ENCODE data around the gene ZC3H14. TPM values are rescaled to one million over a fixed set of nuclear protein-coding genes. Genes with fewer than 3 reads are reported as not detected.

The ZC3H14 gene
- total and polyA plus RNA-seq, 12 donors = 24.5 to 49.4 (median 38.0) TPM

GRCh38 chr14:88542857-88543795 lies 19.7 kb upstream of the ZC3H14 start:
- TF ChIP-seq, protein P1, sequence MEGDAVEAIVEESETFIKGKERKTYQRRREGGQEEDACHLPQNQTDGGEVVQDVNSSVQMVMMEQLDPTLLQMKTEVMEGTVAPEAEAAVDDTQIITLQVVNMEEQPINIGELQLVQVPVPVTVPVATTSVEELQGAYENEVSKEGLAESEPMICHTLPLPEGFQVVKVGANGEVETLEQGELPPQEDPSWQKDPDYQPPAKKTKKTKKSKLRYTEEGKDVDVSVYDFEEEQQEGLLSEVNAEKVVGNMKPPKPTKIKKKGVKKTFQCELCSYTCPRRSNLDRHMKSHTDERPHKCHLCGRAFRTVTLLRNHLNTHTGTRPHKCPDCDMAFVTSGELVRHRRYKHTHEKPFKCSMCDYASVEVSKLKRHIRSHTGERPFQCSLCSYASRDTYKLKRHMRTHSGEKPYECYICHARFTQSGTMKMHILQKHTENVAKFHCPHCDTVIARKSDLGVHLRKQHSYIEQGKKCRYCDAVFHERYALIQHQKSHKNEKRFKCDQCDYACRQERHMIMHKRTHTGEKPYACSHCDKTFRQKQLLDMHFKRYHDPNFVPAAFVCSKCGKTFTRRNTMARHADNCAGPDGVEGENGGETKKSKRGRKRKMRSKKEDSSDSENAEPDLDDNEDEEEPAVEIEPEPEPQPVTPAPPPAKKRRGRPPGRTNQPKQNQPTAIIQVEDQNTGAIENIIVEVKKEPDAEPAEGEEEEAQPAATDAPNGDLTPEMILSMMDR (IDR thresholded peaks at IDR 0.05) = no peak
- no peaks in the 10 kb centered on the region for H3K9me3 ChIP-seq
- DNase-seq = no peak
- intact Hi-C loops (cut with DNase I) = loop anchor here in 1 of 10 donors (10.0 kb wide), 1 partner anchor 48 kb away; no protein-coding TSS in a partner anchor
- H3K36me3 ChIP-seq = peaks cover 0 to 61% (median 8%) of the 10 kb centered on the region in 9 donors
- H3K27me3 ChIP-seq = no peaks in the 10 kb centered on the region
- no peak overlapping the region for H3K4me3 ChIP-seq
- no peak for ATAC-seq
- no peak overlapping the region for H3K27ac ChIP-seq
- peaks cover 0 to 65% (median 50%) of the 10 kb centered on the region in 9 donors for H3K4me1 ChIP-seq
- 89 to 90% methylated on average over 6 of the region's 6 CpGs for WGBS, 2 donors

GRCh38 chr14:88545256-88545655 lies 17.6 kb upstream of the ZC3H14 start:
- TF ChIP-seq, protein P1 (IDR thresholded peaks at IDR 0.05) = no peak
- H3K9me3 ChIP-seq = no peaks in the 10 kb centered on the region
- peaks cover 0 to 76% (median 8%) of the 10 kb centered on the region in 9 donors for H3K36me3 ChIP-seq
- 89 to 90% methylated on average over 3 of the region's 3 CpGs for whole genome bisulfite sequencing, 2 donors
- no peak overlapping the region for H3K4me3 ChIP-seq
- DNase-seq = no peak
- H3K4me1 ChIP-seq = peaks cover 0 to 68% (median 41%) of the 10 kb centered on the region in 9 donors
- intact Hi-C loops (cut with DNase I) = loop anchor here in 1 of 10 donors (10.0 kb wide), 1 partner anchor 50 kb away; no protein-coding TSS in a partner anchor
- no peak overlapping the region for H3K27ac ChIP-seq
- H3K27me3 ChIP-seq = no peaks in the 10 kb centered on the region
- ATAC-seq = no peak

DNA sequence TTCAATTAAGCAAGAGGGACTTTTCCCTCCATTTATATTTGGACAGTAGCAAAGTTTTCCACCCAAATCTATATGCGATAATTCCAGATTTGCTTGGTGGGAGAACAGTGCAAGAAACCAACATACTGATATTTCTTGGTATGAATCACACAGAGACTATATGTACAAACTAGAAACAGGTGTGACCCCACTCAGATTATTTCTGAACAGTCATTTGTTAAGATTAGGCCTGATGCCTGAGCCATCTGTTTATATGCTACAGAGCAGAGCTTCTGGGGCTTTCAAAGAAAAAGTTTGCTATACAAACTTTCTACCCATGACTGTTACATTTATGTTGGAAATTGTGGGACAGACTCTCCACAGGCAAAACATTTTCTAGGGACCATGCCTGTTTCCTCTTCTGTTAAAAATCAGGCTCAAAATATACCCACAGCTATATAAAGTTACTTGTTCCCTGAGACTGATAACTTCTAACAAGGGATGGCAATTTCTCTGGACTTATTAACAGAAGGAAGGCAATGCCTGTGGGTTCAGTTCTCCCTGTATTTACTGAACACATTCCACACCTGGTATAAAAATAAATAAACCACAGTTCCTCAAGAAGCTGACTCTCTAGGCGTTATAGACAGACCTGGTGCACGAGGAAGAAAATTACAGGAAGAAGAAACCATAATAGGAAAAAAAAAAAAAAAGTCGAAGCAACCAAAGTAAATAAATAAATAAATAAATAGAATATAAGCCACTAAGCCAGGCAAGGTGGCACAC lies 16.0 kb upstream of the ZC3H14 start:
- peaks cover 0 to 67% (median 39%) of the 10 kb centered on the region in 9 donors for H3K4me1 ChIP-seq
- H3K36me3 ChIP-seq = peaks cover 0 to 68% (median 8%) of the 10 kb centered on the region in 9 donors
- TF ChIP-seq, protein P1 (IDR thresholded peaks at IDR 0.05) = no peak

GRCh38 chr14:88547386-88547780 lies 15.5 kb upstream of the ZC3H14 start:
- Histone ChIP-seq H3K36me3 (peaks cover 0 to 68% (median 8%) of the 10 kb centered on the region in 9 donors), H3K27me3 (peaks cover 0 to 16% (median 0%) of the 10 kb centered on the region in 7 donors), H3K27ac (no peak overlapping the region), H3K4me3 (no peak overlapping the region), H3K4me1 (peaks cover 0 to 68% (median 42%) of the 10 kb centered on the region in 9 donors), H3K9me3 (no peaks in the 10 kb centered on the region)
- DNase-seq (no peak), ATAC-seq (no peak)
- 80 to 82% methylated on average over 3 of the region's 3 CpGs for WGBS, 2 donors
- TF ChIP-seq, protein P1 (IDR thresholded peaks at IDR 0.05) = no peak
- intact Hi-C loops (cut with DNase I) = loop anchor here in 1 of 10 donors (10.0 kb wide), 1 partner anchor 53 kb away; no protein-coding TSS in a partner anchor

More for the DNA sequence above, 16.0 kb upstream of the ZC3H14 start:
- ATAC-seq (no peak), DNase-seq (no peak)
- Histone ChIP-seq H3K4me3 (no peak overlapping the region), H3K9me3 (no peaks in the 10 kb centered on the region), H3K27me3 (peaks cover 0 to 10% (median 0%) of the 10 kb centered on the region in 7 donors), H3K27ac (no peak overlapping the region)
- WGBS, 2 donors = 71 to 88% methylated on average over 4 of the region's 4 CpGs
- intact Hi-C loops (cut with DNase I) = loop anchor here in 1 of 10 donors (10.0 kb wide), 1 partner anchor 52 kb away; no protein-coding TSS in a partner anchor
